Measurements from ENCODE around the gene PPP2R2B.

The PPP2R2B gene

GRCh38 chr5:146695646-146696045 is 182.9 kb downstream of the PPP2R2B start:
- DNase-seq, result no peak

- no peak for DNase-seq
Observed at GRCh38 chr5:146690880-146691355, 187.6 kb downstream of the PPP2R2B start.

GRCh38 chr5:146687630-146688029 is 190.9 kb downstream of the PPP2R2B start:
- DNase-seq, result no peak

GRCh38 chr5:146683861-146684260 is 194.7 kb downstream of the PPP2R2B start:
- DNase-seq, result no peak

- no peak for DNase-seq
Observed at GRCh38 chr5:146682899-146683532, 195.5 kb downstream of the PPP2R2B start.

- no peak for DNase-seq
Observed at GRCh38 chr5:146681585-146682105, 196.9 kb downstream of the PPP2R2B start.

GRCh38 chr5:146680846-146681584 is 197.5 kb downstream of the PPP2R2B start:
- DNase-seq, result no peak

GRCh38 chr5:146675636-146676035 is 202.9 kb downstream of the PPP2R2B start:
- DNase-seq, result no peak

- no peak for DNase-seq
Observed at GRCh38 chr5:146672866-146673265, 205.7 kb downstream of the PPP2R2B start.

- no peak for DNase-seq
Observed at GRCh38 chr5:146671561-146672295, 206.8 kb downstream of the PPP2R2B start.

- DNase-seq, result no peak
Observed at GRCh38 chr5:146669656-146670055, 208.9 kb downstream of the PPP2R2B start.

- DNase-seq, result no peak
Observed at GRCh38 chr5:146667633-146668272, 210.8 kb downstream of the PPP2R2B start.

GRCh38 chr5:146662229-146662628 is 216.3 kb downstream of the PPP2R2B start:
- no peak for DNase-seq

GRCh38 chr5:146660376-146660960 is 218.1 kb downstream of the PPP2R2B start:
- DNase-seq, result no peak

- no peak for DNase-seq
Observed at GRCh38 chr5:146659961-146660360, 218.6 kb downstream of the PPP2R2B start.

- DNase-seq, result no peak
Observed at GRCh38 chr5:146656703-146657102, 221.9 kb downstream of the PPP2R2B start.

- no peak for DNase-seq
Observed at GRCh38 chr5:146653560-146653959, 225.0 kb downstream of the PPP2R2B start.

GRCh38 chr5:146652547-146652946 is 226.0 kb downstream of the PPP2R2B start:
- DNase-seq, result no peak

GRCh38 chr5:146647656-146648199 is 230.8 kb downstream of the PPP2R2B start:
- no peak for DNase-seq

- no peak for DNase-seq
Observed at GRCh38 chr5:146646441-146646840, 232.1 kb downstream of the PPP2R2B start.

GRCh38 chr5:146645342-146645741 is 233.2 kb downstream of the PPP2R2B start:
- no peak for DNase-seq

GRCh38 chr5:146644831-146645230 is 233.7 kb downstream of the PPP2R2B start:
- DNase-seq, result no peak
